ENCODE data around the gene TNFRSF13B.
"Not testable (repeated sequence)": the region's sequence is repeated elsewhere in the genome, so short reads cannot be mapped to it uniquely, and the experiment has no call there.

TNFRSF13B gene

GRCh38 chr17:16986391-16986790, 14.5 kb upstream of the TNFRSF13B start:
- no peak for FAIRE-seq

DNA sequence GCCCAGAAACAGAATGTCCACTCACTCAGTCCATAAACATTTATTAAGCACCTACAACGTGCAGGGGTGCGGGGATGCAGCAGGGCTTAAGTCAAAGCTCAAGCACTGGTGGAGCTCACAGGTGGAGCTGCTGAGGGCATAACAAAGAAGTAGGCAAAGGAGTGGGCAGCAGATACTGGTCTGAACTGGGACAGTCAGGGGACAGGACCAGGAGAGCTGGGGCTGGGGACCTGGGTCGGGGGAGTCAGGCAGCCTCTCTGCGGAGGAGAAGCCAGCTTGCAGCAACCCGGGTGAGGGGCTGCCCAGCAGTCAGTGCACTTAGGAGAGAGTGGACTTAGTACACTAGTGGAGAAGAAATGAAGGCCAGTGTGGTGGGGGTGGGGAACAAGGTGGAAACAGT, 10.0 kb upstream of the TNFRSF13B start:
- no peak for FAIRE-seq

- no peak for FAIRE-seq
Observed at GRCh38 chr17:16980813-16981731, 9.2 kb upstream of the TNFRSF13B start.

DNA sequence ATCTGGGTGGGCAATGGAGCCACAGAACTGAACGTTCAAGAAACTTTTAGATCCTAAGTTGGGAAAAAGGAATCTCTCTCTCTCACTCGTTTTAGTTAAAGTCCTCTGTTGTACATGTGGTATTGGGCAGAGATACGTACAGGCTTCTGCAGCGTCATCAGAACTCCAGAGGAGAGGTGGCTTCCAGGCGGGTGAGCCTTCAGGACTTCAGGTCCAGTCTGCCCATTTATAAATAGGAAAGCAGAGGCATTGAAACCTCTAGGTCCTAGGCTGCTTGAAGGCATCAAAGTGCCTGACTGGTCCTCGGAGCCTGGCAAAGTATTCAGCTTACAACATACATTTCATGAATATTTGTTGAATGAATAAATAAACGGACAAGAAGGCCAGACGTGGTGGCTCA, 8.1 kb upstream of the TNFRSF13B start:
- FAIRE-seq = no peak

DNA sequence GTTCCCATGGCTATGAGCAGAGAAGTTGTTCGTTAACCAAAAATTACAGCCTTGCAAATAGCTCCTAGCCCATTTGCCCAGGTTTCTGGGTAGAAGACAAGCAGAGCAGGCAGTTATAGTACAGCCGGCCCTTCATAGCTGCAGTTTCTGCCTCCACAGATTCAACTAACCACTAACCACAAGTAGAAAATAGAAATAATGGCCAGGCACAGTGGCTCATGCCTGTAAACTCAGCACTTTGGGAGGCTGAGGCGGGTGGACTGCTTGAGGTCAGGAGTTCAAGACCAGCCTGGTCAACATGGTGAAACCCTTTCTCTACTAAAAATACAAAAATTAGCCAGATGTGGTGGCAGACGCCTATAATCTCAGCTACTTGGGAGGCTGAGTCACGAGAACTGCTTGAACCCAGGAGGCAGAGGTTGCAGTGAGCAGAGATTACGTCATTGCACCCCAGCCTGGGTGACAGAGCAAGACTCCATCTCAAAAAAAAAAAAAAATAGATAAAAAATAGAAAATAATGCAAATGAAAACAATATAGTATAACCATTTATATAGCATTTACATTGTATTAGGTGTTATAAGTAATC, 7.4 kb upstream of the TNFRSF13B start:
- FAIRE-seq = not testable (repeated sequence)

DNA sequence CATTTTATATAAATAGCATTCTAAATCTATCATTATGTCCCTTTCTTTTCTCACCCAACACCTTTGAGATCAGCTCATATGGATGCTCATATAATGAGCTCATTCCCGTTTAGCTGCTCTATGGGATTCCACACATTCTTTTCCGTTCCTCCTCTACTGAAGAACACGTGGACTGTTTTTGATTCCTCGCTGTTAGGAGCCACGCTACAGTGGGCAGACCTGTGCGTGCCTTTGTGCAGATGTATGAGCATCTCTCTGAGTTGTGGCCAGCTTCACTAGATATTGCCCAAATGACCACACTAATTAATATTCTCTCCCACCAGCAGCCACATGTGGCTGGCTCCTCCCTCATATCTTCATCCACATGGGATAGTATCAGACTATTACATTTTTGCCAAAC, 6.0 kb upstream of the TNFRSF13B start:
- FAIRE-seq = no peak

GRCh38 chr17:16976725-16977550, 5.0 kb upstream of the TNFRSF13B start:
- FAIRE-seq = no peak

DNA sequence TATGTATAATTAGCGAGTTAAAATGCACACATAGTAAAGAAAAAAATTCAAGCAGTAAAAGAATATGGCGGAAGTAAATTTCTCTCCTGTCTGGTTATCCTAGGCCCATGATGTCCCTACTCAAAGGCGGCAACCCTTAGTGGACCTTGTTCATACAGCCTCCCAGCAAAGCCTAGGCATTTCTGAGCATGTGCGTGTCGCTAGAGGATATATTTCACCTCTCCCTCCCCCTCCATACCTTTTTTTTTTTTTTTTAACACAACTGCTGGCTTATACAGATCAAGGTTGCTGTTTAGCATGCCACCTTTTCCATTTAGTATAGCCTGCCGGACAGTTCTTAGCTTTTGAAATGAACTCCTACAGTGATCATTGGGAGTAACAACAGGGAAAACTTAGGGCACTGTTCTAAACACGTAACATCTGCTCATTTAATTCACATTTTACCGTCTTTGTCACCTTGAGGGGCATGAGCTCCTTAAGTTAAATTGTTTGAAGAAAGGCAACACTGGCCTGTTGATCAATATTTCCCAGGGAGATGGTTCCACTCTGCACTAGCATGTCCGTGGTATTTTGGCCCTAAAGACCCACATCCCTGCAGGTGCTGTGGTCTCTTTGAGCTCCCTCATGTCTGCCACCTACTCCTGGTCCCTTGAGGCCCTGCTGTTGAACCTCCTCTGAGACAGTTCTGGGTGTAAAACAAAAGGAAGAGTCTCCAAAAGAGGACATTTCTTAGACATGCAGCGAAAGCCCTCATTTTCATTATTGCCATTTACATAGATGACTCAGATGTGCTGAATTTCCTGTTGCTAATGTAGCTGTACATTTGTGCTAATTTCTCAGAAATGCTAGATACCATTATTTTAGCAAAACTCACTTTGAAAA, 4.1 kb upstream of the TNFRSF13B start:
- FAIRE-seq = no peak

DNA sequence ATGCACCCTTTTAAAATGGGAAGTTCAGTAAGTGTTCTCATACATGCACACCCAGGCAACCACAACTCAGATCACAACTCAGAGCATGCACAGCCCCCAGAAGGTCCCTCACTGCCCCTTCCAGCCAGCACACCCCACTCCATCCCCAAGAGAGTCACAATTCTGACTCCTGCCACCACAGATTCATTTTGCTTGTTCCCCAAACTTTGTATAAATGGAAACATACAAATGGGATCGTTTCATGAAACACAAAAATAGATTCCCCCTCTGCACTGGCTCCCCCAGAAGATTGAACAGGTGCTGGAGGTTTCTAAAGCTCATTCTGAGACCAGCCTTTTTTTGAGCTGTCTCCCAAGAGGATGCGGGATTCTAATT, 3.3 kb upstream of the TNFRSF13B start:
- no peak for FAIRE-seq

DNA sequence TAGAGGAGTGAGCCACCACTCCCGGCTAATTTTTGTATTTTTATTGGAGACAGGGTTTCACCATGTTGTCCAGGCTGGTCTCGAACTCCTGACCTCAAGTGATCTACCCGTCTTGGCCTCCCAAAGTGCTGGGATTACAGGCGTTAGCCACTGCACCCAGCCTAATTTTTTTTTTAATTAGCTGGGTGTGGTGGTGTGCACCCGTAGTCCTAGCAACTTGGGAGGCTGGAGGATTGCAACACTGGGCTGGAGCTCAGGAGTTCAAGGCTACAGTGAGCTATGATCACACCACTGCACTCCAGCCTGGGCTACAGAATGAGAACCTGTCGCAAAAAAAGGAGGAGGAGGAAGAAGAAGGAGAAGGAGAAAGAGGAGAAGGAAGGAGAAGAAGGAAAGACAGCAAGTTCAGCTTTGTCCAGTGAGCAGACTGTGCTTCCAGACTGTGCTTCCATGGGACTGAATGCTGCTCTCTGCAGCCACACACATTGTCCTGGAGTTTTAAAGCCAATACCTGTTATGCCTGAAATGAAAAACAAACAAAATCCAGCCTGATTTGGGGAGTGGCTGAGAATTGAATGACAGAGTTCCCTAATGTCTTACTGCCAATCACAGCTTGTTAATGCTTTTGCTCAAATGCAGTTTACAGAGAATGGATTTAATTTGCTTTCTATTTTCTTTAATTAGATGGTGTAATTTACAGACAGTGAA, 2.8 kb upstream of the TNFRSF13B start:
- no peak for FAIRE-seq

- no peak for FAIRE-seq
Observed at GRCh38 chr17:16973760-16974540, 2.0 kb upstream of the TNFRSF13B start.

DNA sequence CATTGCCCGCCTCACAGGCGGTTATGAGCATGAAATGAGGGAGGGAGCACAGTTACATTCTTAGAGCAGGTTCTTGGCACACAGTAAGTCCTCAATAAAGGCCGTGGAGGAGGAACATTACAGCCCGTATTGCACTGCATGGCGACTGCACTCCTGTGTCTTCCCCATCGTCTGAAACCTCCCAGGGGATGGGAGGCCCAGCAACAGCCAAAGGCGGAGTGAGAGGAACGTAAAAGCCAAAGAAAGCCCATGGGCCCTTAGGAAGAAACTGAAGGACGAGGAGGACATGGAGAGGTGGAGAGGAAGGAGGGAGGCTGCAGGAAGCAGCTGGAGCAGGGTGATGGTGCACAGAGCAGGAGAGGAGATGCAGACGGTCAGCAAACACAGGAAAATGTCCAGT, 1.1 kb upstream of the TNFRSF13B start:
- FAIRE-seq = not testable (repeated sequence)

DNA sequence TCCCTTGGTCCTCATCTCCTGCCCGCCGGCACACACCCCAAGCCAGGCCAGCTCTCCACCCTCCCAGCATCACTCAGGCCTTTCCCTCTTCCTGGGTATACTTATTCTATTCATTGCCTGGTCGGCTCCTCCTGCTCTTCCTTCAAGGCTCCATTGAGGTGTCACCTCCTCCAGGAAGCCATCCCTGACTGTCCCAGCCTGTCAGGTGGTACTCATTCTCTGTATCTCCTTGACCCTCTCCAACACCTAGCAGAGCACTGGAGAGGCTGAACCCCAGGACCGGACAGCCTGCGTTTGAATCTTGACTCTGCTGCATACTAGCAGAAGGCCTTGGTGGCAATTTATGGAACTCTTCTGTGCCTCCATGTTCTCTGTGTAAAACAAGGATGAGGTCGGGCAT, 428 bp upstream of the TNFRSF13B start:
- FAIRE-seq = no peak

DNA sequence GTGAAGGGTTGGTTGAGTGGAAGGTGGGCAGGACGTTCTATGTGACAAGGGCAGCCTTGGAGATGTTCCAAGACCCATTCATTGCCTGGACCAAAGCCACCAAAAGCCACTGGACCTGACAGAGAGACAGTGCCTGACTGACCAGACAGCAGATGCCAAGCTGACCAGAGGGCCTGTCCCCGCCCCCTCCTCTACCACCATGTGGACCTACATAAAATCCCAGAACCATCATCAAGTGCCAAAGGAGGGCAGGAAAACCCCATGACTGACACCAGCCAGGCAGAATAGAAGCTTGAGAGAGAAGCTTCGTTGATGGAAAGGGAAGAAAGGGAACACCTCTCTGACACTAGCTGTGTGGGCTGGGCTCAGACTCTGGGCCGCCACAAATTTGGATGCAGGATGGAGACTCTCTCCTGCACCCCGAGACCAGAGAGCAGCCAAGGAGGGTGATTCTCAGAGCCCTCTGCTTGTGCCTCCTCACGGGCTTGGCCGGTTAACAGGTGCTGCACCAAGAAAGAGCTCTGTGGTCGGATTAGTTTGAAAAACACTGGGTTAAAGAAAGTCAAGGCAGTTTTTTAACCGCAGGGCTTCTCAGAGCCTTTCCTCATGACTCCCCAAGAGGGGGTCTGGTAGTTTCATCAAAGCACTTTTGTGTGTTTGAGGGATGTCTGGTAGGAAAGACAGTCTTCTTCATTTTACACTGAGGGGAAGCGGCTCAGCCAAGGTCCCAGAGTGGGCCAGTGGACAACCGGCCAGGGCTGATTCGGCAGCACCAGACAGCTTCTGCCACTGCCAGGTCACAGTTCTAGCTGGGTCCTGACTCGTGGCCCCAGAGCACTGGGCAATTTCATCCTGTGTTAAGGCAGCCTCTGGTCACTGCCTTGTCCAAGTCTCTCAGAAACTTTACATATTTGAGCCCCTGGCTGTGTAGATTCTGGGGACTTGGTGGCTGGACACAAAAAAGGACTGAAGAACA, 1.7 kb downstream of the TNFRSF13B start:
- no peak for FAIRE-seq

- no peak for FAIRE-seq
Observed at GRCh38 chr17:16968786-16969185, 3.1 kb downstream of the TNFRSF13B start.

GRCh38 chr17:16962804-16963203, 9.1 kb downstream of the TNFRSF13B start:
- no peak for FAIRE-seq

DNA sequence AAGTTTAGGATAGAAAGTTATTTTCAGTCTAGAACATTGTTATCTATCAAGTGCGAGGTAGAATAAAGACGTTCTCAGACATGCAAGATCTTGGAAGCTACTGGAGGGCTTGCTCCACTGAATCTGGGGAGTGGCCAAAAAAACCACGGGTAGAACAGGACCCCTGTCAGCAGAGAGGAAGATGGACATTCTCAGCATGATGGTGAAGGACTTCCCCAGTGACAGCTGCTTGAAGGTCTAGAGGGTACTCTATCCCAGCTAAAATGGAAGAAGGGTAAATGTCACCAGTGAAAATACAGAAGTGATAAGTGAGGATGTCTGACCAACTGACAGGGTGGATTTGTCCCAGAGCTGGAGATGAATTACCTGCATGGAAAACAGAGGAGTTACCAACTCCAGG, 10.1 kb downstream of the TNFRSF13B start:
- FAIRE-seq = no peak

GRCh38 chr17:16961022-16961421, 10.9 kb downstream of the TNFRSF13B start:
- not testable (repeated sequence) for FAIRE-seq

GRCh38 chr17:16955011-16955410, 16.9 kb downstream of the TNFRSF13B start:
- FAIRE-seq = not testable (repeated sequence)

- no peak for FAIRE-seq
Observed at GRCh38 chr17:16954521-16954920, 17.4 kb downstream of the TNFRSF13B start.
